Measurements from ENCODE around the gene TRAPPC8. TPM values are rescaled to one million over a fixed set of nuclear protein-coding genes. Genes with fewer than 3 reads are reported as not detected.

Gene TRAPPC8
- total RNA-seq, 1 experiment from 2014 or later = 19.8 TPM

DNA sequence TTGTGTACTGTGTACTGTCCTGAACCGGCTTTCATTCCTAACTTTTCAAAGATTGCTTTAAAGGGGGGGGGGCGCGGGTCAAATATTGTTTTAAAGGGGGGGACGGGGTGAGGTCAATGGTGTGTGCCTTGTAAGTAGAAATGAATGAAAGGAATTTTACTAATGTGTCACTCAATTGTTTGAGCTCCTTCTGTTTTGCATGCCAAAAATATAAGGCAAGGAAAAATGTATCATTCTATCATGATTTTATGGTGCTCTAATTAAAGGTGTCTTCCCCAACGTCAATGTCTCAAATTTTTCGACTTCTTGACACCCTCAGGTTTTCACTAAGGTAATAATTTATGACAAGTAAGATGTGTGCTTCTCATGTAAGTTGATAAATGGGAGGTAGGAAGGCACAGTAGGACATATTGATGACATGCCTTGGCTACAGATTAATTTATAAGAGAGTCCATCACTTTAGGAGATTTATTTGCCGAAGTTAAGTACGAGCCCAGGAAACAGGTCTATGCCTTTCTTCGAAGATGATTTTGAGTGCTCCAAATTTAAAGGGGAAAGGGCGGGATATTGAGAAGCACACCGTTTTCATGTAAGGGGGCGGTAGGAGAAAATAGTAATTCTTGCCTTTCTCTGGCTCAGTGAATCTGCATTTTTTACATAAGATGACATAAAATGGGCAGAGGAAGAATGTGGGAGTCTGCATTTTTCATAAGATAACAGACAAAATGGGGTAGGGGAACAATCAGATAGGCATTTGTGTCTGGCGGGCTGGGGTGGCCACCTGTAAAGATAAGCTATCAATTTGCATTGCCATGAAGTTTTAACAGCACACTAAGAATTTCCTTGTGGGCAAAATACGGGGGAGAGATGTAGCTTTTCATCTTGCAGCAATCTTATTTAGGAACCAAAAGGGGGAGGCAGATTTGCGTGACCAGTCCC lies 1.2 kb upstream of the TRAPPC8 start:
- Histone ChIP-seq H3K27me3 (replicated peaks; ENCODE audit: control insufficient read depth, insufficient read depth, low read length) (no peaks in the 10 kb centered on the region), H3K36me3 (ENCODE audit: control insufficient read depth, insufficient read depth, low read length) (no peaks in the 10 kb centered on the region), H3K9me3 (no peaks in the 10 kb centered on the region), H3K4me3 (ENCODE audit: low read depth, low read length) (peak overlapping the region; percentile 53), H3K4me1 (no peaks in the 10 kb centered on the region)
- Mint-ChIP-seq H3K27ac (ENCODE audit: unreplicated experiment) (peak overlapping the region; percentile 99), H3K9me3 (ENCODE audit: unreplicated experiment) (no peaks in the 10 kb centered on the region), H3K36me3 (ENCODE audit: insufficient read depth, unreplicated experiment) (peaks cover 3% of the 10 kb centered on the region), H3K27me3 (ENCODE audit: insufficient read depth, unreplicated experiment) (no peaks in the 10 kb centered on the region), H3K4me1 (ENCODE audit: low read depth, unreplicated experiment) (peaks cover 6% of the 10 kb centered on the region), H3K4me3 (ENCODE audit: unreplicated experiment) (peak overlapping the region; percentile 89)
- POLR2A ChIA-PET = interaction anchor here (0.7 kb wide), 1 partner anchor 341 kb away, joined by 6 read pairs; no protein-coding TSS in a partner anchor
- BruUV-seq (replicated peaks) = no TSS peak
- intact Hi-C loops (cut with micrococcal nuclease; ENCODE audit: unreplicated experiment) = loop anchor here (1.0 to 2.0 kb wide), 2 partner anchors 33 to 148 kb away; no protein-coding TSS in a partner anchor
- DNase-seq = no peak
- TF ChIP-seq, protein P1, sequence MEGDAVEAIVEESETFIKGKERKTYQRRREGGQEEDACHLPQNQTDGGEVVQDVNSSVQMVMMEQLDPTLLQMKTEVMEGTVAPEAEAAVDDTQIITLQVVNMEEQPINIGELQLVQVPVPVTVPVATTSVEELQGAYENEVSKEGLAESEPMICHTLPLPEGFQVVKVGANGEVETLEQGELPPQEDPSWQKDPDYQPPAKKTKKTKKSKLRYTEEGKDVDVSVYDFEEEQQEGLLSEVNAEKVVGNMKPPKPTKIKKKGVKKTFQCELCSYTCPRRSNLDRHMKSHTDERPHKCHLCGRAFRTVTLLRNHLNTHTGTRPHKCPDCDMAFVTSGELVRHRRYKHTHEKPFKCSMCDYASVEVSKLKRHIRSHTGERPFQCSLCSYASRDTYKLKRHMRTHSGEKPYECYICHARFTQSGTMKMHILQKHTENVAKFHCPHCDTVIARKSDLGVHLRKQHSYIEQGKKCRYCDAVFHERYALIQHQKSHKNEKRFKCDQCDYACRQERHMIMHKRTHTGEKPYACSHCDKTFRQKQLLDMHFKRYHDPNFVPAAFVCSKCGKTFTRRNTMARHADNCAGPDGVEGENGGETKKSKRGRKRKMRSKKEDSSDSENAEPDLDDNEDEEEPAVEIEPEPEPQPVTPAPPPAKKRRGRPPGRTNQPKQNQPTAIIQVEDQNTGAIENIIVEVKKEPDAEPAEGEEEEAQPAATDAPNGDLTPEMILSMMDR (IDR thresholded peaks at IDR 0.05; ENCODE audit: insufficient read depth in 1 of 2, low read depth in 1 of 2, low read length in 1 of 2, severe bottlenecking in 1 of 2, unreplicated experiment in 1 of 2) = no peak
- CTCF ChIA-PET = no interaction called here

DNA sequence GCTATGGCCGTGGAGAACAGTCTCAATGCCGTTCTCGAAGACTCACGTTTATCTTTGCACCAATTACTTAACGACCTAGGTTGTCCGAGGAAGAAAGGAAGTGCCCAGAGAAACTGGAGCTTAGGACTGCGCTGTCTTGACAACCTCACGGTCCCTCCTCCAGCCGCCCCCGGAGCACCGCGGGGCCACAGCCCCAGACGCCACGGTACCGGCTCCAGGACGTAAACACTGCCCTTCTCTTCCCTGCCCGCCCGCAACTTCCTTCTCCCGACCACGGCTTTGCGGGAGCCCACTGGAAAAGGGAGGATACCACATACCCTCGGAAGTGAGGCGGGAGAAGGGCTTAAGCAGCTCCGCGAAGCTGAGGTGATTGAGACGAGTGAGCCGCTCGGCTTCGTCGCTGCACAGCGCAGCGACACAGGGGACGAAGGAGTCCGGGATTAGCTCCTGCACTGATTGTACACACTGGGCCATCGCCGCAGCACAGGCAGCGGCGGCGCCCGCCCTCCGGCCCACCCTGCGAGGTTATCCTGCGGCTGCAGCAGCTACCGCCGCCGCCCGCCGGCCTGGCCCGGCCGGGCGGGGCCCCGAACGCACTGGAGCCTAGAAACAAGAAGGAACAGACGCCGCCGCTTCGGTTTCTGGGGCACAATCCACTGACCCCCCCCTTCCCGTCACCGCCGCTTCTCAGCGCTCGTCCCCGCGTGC lies 483 bp downstream of the TRAPPC8 start:
- POLR2A ChIA-PET = interaction anchor here (0.6 to 1.1 kb wide), 6 partner anchors 22 to 842 kb away, joined by 3 to 19 read pairs (median 6); partner anchors contain the start of gene RNF138
- Histone ChIP-seq H3K27me3 (replicated peaks; ENCODE audit: control insufficient read depth, insufficient read depth, low read length) (no peaks in the 10 kb centered on the region), H3K9me3 (no peaks in the 10 kb centered on the region), H3K4me1 (no peaks in the 10 kb centered on the region), H3K4me3 (ENCODE audit: low read depth, low read length) (peak overlapping the region; percentile 79), H3K36me3 (ENCODE audit: control insufficient read depth, insufficient read depth, low read length) (no peaks in the 10 kb centered on the region)
- Mint-ChIP-seq H3K27me3 (ENCODE audit: insufficient read depth, unreplicated experiment) (no peaks in the 10 kb centered on the region), H3K36me3 (ENCODE audit: insufficient read depth, unreplicated experiment) (peaks cover 6% of the 10 kb centered on the region), H3K9me3 (ENCODE audit: unreplicated experiment) (no peaks in the 10 kb centered on the region), H3K27ac (ENCODE audit: unreplicated experiment) (peak overlapping the region; percentile 99), H3K4me1 (ENCODE audit: low read depth, unreplicated experiment) (peaks cover 6% of the 10 kb centered on the region), H3K4me3 (ENCODE audit: unreplicated experiment) (peak overlapping the region; percentile 89)
- TF ChIP-seq, protein P1 (IDR thresholded peaks at IDR 0.05; ENCODE audit: insufficient read depth in 1 of 2, low read depth in 1 of 2, low read length in 1 of 2, severe bottlenecking in 1 of 2, unreplicated experiment in 1 of 2) = no peak
- intact Hi-C loops (cut with micrococcal nuclease; ENCODE audit: unreplicated experiment) = no loop called here
- BruUV-seq (replicated peaks) = no TSS peak
- peak in 1 of 2 experiments; percentile 26 for DNase-seq
- CTCF ChIA-PET = interaction anchor here (1.0 to 1.5 kb wide), 2 partner anchors 35 to 130 kb away, joined by 7 to 8 read pairs; no protein-coding TSS in a partner anchor
